Heart right ventricle (tissue), 16 donors: ENCODE measurements around the gene SAMD8. TPM values are rescaled to one million over a fixed set of nuclear protein-coding genes. Genes with fewer than 3 reads are reported as not detected.

Source experiments
- ATAC-seq, 8 donors: fragments of 200-7000 bp; cut with Tn5 transposase; one replicate each; pipeline ENCODE4 v1.9.1; 2020; ENCODE audit warnings: mild to moderate bottlenecking in 8 of 8, moderate library complexity in 8 of 8, moderate number of reproducible peaks in 1 of 8
- DNase-seq, 2 donors: peaks; one replicate each; pipeline ENCODE4 v3.0.0-alpha.2; 2020
- H3K27ac ChIP-seq, 10 donors: fragments of 200-600 bp; sonication (generic) in 2 of 10; one replicate each; pipeline versions ENCODE4 v1.5.0 to v1.8.0; 2020 to 2022; ENCODE audit warnings: mild to moderate bottlenecking in 3 of 10
- H3K27me3 ChIP-seq, 7 donors: fragments of 200-600 bp; one replicate each; pipeline ENCODE4 v1.8.0; 2021 to 2022; ENCODE audit warnings: mild to moderate bottlenecking in 2 of 7
- H3K36me3 ChIP-seq, 9 donors: fragments of 200-600 bp; sonication (generic) in 1 of 9; one replicate each; pipeline versions ENCODE4 v1.5.0 to v1.8.0; 2020 to 2022; ENCODE audit warnings: mild to moderate bottlenecking in 2 of 9
- H3K4me1 ChIP-seq, 9 donors: fragments of 200-600 bp; sonication (generic) in 1 of 9; one replicate each; pipeline versions ENCODE4 v1.5.0 to v1.8.0; 2020 to 2022; ENCODE audit warnings: mild to moderate bottlenecking in 4 of 9
- H3K4me3 ChIP-seq, 10 donors: fragments of 200-600 bp; sonication (generic) in 2 of 10; one replicate each; pipeline versions ENCODE4 v1.5.0 to v1.8.0; 2020 to 2022; ENCODE audit warnings: mild to moderate bottlenecking in 7 of 10, moderate library complexity in 2 of 10
- H3K9me3 ChIP-seq, 11 donors: fragments of 200-600 bp in 10 of 11; sonication (generic) in 2 of 11; one replicate each; pipeline versions ENCODE4 v1.5.0 to v1.8.0; 2013 to 2022; ENCODE audit warnings: mild to moderate bottlenecking in 2 of 11, control low read depth in 1 of 11, moderate library complexity in 1 of 11
- WGBS, 2 donors: extraction: QIAGEN DNeasy Blood & Tissue Kit; methylation state at CpG; one replicate each; pipeline ENCODE4 v1.1.7; 2013; ENCODE audit warnings: inconsistent platforms in 1 of 2; 5-methylcytosine and 5-hydroxymethylcytosine counted together
- intact Hi-C, 10 donors: fragments of 100-400 bp; cut with DNase I; formaldehyde crosslinking; loops; one replicate each; pipeline versions ENCODE4 v1.11.1 to v1.14.2; 2022
- polyA plus RNA-seq, 2 donors: library from polyadenylated mRNA; stranded (reverse); fragments of 200-250 nt; gene quantifications; one replicate each; pipeline ENCODE4 v1.2.3, GENCODE V29; 2013
- total RNA-seq, 10 donors: library from RNA; stranded (reverse); fragmentation: NEBNext Ultra II Directional in 3 of 10; extraction: Animal tissue kit (Norgen Biotek cat#: 25700) in 3 of 10; gene quantifications; one replicate each; pipeline versions ENCODE4 v1.2.1 to v1.2.4, GENCODE V29; 2021 to 2023
- TF ChIP-seq, protein P1 (sequence below), 9 donors: fragments of 200-600 bp; sonication (generic) in 2 of 9; IDR thresholded peaks; one replicate each; pipeline versions ENCODE4 v1.5.0 to v1.8.0; 2021 to 2022; ENCODE audit warnings: antibody characterized with exemption in 9 of 9, mild to moderate bottlenecking in 5 of 9, moderate library complexity in 1 of 9
- donor health status: Arrhythmogenic right ventricular cardiomyopathy.
- donor health status: ischemic (EF 13 %, LVEDD 7.1; RV severe dilation, severe dysfunction).
- donor health status: healthy with polysubstance abuse.
- donor health status: DM: no; HTN: yes; CAD: no.
- donor health status: DM: no; HTN: no; CAD: no.
- donor health status: ischemic (EF 25% LVEDD 6.9; RV normal size, moderate dysfunction).
- donor health status: ischemic (EF 25% LVEDD 5.7; RV mildly dilated, moderate dysfunction).
- donor health status: healthy.
- donor health status: DM: yes; HTN: yes; CAD: no.
- donor health status: Ischemic cardiomyopathy.
- donor health status: ischemic (EF 35%, LVEDD 5.7; RV mildly dilated, moderate dysfunction).
- donor health status: nonischemic (EF 11% LVEDD 7.7; RV severe dilation, severe dysfunction).
- donor health status: DM: yes; HTN: yes; CAD: no.
- donor health status: PGD.
- donor health status: ischemic (EF 29% LVEDD 5.4; RV normal size, mild dysfunction).
- donor health status: nonischemic (EF 23%, LVEDD 6.1; RV moderate dilation, normal function).

Gene SAMD8
- total and polyA plus RNA-seq, 12 donors = 5.3 to 31.2 (median 25.4) TPM

DNA sequence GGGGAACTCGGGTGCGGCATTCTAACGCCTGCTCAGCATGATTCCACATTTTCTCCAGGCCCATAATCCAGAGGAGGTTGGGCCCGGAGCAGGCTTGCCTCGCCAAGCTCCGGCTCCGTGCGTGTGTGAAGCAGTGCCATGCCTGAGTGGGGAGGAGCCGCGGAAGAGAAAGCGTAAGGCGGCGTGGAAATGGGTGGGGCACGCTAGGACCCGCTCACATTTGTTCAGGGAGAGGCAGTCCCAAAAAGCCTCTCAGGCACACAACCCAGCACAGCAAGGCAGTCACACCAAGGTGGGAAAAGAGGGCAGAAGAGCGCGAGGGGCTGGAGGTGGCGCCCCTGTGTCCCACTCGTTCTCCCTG lies 98.4 kb downstream of the SAMD8 start:
- peaks cover 5 to 49% (median 41%) of the 10 kb centered on the region in 9 donors for H3K4me1 ChIP-seq
- H3K4me3 ChIP-seq = peak overlapping the region; percentile 72 to 98 (median 90)
- intact Hi-C loops = loop anchor here in 6 of 10 donors (2.0 to 5.0 kb wide), 3 partner anchors 15 to 103 kb away; partner anchors contain the start of gene SAMD8 (in 4 of the 6)
- H3K36me3 ChIP-seq = peaks cover 0 to 32% (median 26%) of the 10 kb centered on the region in 9 donors
- TF ChIP-seq, protein P1, sequence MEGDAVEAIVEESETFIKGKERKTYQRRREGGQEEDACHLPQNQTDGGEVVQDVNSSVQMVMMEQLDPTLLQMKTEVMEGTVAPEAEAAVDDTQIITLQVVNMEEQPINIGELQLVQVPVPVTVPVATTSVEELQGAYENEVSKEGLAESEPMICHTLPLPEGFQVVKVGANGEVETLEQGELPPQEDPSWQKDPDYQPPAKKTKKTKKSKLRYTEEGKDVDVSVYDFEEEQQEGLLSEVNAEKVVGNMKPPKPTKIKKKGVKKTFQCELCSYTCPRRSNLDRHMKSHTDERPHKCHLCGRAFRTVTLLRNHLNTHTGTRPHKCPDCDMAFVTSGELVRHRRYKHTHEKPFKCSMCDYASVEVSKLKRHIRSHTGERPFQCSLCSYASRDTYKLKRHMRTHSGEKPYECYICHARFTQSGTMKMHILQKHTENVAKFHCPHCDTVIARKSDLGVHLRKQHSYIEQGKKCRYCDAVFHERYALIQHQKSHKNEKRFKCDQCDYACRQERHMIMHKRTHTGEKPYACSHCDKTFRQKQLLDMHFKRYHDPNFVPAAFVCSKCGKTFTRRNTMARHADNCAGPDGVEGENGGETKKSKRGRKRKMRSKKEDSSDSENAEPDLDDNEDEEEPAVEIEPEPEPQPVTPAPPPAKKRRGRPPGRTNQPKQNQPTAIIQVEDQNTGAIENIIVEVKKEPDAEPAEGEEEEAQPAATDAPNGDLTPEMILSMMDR (IDR thresholded peaks at IDR 0.05) = no peak
- H3K9me3 ChIP-seq = no peaks in the 10 kb centered on the region
- peak; percentile 83 for DNase-seq
- WGBS, 2 donors = 0 to 1% methylated on average over 19 of the region's 19 CpGs
- peak overlapping the region; percentile 94 to 100 (median 99) for H3K27ac ChIP-seq
- ATAC-seq = peak; percentile 74 to 92 (median 84)
- H3K27me3 ChIP-seq = no peaks in the 10 kb centered on the region

DNA sequence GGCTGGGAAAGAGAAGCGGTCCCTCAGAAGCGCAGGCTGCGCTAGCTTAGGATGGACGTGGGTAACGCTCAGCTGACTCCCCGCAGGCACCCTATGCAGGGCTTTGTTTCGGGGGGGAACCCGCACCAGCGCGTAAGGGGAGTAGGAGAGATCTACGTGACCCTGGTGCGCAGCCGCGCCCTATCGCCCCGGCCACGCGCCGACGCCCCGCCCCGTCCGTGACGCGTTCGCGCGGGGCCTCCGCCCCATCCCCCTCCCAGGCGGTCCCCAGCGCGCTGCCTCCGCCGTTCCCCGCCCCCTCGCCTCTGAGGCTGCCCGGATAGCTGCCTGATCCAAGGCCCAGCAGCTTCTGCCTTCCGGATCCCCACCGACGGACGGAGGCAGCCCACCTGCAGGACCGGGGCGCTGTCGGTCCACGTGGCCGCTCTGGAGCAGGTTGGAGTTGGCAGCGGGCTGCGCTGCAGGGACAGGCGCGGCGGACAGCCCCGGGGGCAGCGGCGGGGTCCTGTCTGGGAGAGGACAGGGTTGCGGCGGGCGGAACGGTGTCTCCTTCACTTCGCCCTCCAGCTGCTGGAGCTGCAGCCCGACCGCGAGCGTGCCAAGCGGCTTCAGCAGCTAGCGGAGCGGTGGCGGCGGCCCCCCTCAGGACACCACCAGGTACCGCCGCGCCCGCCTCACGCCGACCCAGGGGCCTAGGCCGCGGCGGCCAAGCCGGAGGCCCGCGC lies 99.0 kb downstream of the SAMD8 start, which contains the start of gene VDAC2:
Gene VDAC2 (plus strand): TSS at position 515 of the 725 bp plus-strand sequence. CDS start 363 bp downstream, outside the sequence.
- peak within 1 kb of the TSS; percentile 72 to 98 (median 90) for H3K4me3 ChIP-seq
- no peaks in the 10 kb centered on the region for H3K27me3 ChIP-seq
- WGBS, 2 donors = 0 to 1% methylated on average over 75 to 80 of the region's 80 CpGs
- peaks cover 5 to 50% (median 47%) of the 10 kb centered on the region in 9 donors for H3K4me1 ChIP-seq
- H3K27ac ChIP-seq = peak within 1 kb of the TSS; percentile 94 to 100 (median 99)
- peak; percentile 92 to 94 for DNase-seq
- H3K36me3 ChIP-seq = peaks cover 0 to 37% (median 31%) of the 10 kb centered on the region in 9 donors
- intact Hi-C loops = loop anchor here in 6 of 10 donors (2.0 to 5.0 kb wide), 3 partner anchors 14 to 103 kb away; partner anchors contain the start of gene SAMD8 (in 4 of the 6)
- no peaks in the 10 kb centered on the region for H3K9me3 ChIP-seq
- TF ChIP-seq, protein P1 (IDR thresholded peaks at IDR 0.05) = no peak
- peak; percentile 97 to 99 (median 98) for ATAC-seq

DNA sequence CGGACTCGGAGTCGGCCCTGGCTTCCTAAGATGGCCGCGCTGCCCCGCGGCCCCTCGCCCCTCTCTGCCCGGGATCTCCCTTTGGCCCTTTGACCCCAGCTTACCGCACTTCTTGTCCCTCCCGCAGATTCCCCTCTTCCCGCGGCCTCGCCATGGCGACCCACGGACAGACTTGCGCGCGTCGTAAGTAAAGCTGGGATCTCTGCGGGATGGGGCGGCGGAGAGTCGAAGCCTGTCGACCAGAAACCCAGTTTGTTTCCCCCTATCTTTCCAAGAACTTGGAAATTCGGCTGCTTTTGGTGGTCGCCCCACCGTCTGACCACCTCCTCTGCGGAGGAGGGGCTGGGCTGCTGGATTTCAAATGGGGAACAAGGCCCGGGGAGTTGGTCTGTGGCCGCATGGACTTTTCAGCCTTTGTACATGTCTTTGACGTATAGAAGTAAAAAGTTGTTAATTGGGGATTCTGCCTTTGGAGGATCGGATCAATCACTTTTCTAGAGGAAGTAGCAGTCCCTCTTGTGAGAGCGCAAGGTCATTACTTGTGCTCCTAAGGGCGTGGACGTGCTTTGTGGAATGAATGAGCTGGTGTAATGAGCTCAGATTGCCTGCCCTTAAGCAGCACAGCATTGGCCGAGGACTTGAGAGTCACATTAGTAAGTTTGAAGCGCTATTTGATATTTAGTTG lies 99.7 kb downstream of the SAMD8 start:
- Histone ChIP-seq H3K4me1 (peaks cover 5 to 57% (median 54%) of the 10 kb centered on the region in 9 donors), H3K9me3 (no peaks in the 10 kb centered on the region), H3K27ac (peak overlapping the region; percentile 94 to 100 (median 99)), H3K4me3 (peak overlapping the region; percentile 72 to 98 (median 90)), H3K27me3 (no peaks in the 10 kb centered on the region), H3K36me3 (peaks cover 0 to 44% (median 38%) of the 10 kb centered on the region in 9 donors)
- 0 to 1% methylated on average over 35 to 38 of the region's 38 CpGs for WGBS, 2 donors
- intact Hi-C loops = loop anchor here in 6 of 10 donors (2.0 to 5.0 kb wide), 3 partner anchors 14 to 104 kb away; partner anchors contain the start of gene SAMD8 (in 4 of the 6)
- peak in 3 of 8 donors; percentile 31 to 36 (median 34) for ATAC-seq
- TF ChIP-seq, protein P1 (IDR thresholded peaks at IDR 0.05) = no peak
- no peak for DNase-seq

DNA sequence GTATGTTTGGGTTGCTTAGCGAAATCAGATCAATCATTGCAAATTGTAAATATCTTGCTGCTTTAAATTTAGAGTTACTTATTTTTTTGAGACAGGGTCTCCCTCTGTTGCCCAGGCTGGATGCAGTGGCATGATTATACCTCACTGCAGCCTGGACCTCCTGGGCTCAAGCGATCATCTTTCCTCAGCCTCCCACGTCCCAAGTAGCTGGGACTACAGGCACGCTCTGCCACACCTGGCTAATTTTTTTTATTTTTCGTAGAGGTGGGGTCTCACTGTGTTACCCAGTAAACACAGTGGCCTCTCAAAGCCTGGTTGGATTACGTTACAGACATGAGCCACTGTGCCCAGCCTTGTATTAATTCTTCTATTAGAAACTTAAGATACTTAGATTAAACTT lies 100.9 kb downstream of the SAMD8 start:
- DNase-seq = no peak
- Histone ChIP-seq H3K27ac (peak overlapping the region in 5 of 10 donors; percentile 94 to 100 (median 99)), H3K27me3 (no peaks in the 10 kb centered on the region), H3K36me3 (peaks cover 0 to 56% (median 48%) of the 10 kb centered on the region in 9 donors), H3K9me3 (no peaks in the 10 kb centered on the region), H3K4me3 (peak overlapping the region in 8 of 10 donors; percentile 72 to 95 (median 90)), H3K4me1 (peaks cover 5 to 69% (median 66%) of the 10 kb centered on the region in 9 donors)
- ATAC-seq = no peak
- 46 to 68% methylated on average over 6 of the region's 6 CpGs for WGBS, 2 donors
- TF ChIP-seq, protein P1 (IDR thresholded peaks at IDR 0.05) = no peak
- intact Hi-C loops = loop anchor here in 5 of 10 donors (5.0 kb wide), 2 partner anchors 100 to 105 kb away; partner anchors contain the start of gene SAMD8 (in 4 of the 5)
